LHCN-M2 (cell line): ENCODE data around the gene MUC20. TPM values are rescaled to one million over a fixed set of nuclear protein-coding genes. Genes with fewer than 3 reads are reported as not detected.
A peak's percentile ranks its signal among the peaks of the same experiment; 100 is the strongest.
"Not testable (repeated sequence)": the region's sequence is repeated elsewhere in the genome, so short reads cannot be mapped to it uniquely, and the experiment has no call there.

ENCODE experiments used
- DNase-seq: peaks from one replicate; pipeline ENCODE4 v3.0.0-alpha.2; 2012; ENCODE audit warnings: low read depth
- total RNA-seq: library from RNA; depleted of rRNA; stranded (reverse); fragments of >200 nt; gene quantifications from 2 replicates; pipeline ENCODE4 v1.2.3, GENCODE V29; 2014

MUC20 gene
- total RNA-seq, 1 experiment from 2014 or later: not detected

DNA sequence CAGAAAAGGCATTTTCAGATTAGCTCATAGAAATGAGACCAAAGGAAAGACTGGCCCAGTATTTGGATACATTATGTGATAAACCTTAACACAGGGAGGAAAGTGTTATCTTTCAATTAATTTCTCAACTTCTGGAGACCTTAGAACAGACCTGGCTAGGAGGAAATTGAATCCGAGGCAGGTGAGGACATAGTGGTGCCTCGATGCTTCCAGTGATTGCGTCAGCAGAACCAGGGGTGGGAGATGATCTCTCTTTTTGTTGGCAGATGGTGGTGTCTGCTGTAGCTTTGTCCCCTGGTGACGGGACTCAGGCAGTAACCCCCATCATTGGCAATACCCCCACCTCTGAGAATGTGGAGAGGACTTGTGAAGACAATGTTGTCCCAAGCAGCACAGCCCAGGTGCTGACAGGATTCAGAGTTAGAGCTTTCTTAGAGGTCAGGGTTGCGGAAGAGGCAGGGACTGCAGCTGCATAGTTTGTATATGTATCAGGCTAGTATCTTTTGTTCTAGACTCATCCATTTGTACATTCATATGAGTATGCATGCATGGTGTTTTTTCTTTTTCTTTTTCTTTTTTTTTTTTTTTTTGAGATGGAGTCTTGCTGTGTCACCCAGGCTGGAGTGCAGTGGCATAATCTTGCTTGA is 27.9 kb upstream of the MUC20 start:
- no peak for DNase-seq

- no peak for DNase-seq
Measured at GRCh38 chr3:195693428-195694216, 27.2 kb upstream of the MUC20 start.

DNA sequence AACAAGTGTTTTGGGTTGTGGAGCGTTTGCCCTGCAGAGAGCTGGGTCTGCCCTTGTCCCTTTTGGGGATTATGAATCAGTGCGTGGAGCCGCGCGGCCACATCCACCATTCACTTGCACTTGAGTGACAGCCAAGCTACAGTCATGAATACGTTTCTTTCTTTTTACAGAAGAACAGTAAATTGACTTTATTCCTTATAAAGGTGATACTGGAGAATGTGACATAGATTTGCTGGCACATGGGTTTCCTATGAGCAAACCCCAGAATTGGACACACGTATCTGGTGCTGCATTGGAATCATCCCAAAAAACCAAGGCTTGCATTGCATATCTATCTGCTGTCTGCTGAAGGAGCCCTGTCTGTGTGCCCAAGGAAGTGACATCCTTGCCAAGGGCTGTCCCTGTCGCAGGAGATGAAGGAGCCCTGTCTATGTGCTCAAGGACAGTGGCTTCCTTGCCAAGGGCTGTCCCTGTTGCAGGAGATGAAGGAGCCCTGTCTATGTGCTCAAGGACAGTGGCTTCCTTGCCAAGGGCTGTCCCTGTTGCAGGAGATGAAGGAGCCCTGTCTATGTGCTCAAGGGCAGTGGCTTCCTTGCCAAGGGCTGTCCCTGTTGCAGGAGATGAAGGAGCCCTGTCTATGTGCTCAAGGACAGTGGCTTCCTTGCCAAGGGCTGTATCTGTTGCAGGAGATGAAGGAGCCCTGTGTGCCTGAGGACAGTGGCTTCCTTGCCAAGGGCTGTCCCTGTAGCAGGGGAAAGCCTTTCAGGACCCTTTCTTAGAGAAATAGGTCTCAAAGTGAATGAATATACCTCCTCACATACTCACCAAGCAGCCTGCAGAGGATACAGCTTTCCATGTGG is 26.3 kb upstream of the MUC20 start:
- not testable (repeated sequence) for DNase-seq

DNA sequence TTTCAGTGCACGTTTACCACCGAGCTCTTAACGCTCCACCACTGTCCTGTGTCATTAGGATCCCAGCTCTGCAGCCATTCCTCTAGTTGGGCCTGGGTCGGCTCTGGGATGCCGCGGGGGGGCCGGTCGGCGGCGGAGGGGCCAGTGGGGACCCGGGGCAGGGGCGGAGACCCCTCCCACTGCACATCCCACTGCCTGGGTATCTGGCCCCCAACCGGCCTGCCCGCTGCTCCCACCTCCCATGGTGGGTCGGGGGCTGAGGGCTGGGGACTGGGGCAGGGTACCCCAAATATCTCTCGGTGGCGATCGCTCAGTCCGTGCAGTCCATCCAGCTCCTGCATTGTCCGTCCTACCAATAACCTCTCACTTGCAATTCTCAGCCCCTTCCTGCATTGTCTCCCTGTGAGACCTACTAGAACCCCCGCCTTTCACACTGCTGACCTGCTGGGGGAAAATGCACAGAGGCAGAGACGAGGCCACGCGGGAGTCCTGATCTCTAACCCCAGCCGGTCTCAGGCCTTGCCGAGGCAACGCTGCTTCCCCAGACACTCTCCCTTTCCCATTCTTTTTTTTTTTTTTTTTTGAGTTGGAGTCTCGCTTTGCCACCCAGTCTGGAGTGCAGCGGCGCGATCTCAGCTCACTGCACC is 24.0 kb upstream of the MUC20 start:
- DNase-seq: no peak

DNA sequence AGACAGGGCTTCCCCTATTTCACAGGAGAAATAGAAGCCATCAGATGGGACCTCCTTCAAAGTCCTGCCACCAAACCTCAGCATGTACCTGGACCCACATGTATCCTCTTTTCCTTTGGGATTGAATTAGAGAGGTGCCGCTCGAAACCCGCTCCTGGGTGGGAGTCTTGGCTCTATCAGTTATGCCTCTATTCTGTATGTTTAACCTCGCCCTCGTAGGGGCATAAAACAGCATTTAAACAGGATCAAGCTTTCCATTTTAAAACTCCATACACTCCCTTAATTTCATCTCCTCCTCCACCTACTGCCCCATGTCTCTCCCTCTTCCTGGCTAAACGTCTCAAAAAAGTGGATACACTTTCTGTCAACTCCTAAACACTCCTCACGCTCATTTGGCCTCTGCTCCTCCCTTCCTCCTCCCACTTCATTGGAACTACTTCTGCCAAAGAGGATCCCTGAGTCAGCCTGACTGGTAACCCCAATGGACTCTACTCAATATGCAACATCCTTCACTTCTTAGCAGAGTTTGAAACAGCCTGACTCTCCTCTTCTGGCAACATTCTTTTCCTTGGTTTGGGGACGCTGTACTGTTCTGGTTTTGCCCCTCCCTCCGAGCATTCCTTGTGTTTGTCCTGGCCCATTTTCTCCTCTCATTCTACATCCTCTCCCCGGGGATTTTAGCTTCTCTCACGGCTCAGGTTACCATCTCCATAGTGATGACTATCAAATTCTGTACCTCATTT is 23.0 kb upstream of the MUC20 start:
- peak; percentile 90 for DNase-seq

DNA sequence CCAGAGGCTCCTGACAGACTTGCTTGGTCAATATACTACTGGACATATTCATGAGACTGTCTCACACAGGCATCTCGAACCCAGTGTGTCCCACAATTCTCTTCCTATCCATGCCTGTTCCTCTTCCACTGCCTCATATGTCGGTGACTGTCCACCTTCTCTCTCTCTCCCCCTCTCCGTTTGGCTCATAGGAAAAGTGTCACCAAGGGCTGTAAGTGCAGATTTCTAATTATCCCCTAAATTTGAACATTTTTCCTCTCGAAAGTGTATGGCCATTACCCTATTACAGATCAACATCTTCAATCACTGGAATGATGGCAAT is 22.5 kb upstream of the MUC20 start:
- no peak for DNase-seq

DNA sequence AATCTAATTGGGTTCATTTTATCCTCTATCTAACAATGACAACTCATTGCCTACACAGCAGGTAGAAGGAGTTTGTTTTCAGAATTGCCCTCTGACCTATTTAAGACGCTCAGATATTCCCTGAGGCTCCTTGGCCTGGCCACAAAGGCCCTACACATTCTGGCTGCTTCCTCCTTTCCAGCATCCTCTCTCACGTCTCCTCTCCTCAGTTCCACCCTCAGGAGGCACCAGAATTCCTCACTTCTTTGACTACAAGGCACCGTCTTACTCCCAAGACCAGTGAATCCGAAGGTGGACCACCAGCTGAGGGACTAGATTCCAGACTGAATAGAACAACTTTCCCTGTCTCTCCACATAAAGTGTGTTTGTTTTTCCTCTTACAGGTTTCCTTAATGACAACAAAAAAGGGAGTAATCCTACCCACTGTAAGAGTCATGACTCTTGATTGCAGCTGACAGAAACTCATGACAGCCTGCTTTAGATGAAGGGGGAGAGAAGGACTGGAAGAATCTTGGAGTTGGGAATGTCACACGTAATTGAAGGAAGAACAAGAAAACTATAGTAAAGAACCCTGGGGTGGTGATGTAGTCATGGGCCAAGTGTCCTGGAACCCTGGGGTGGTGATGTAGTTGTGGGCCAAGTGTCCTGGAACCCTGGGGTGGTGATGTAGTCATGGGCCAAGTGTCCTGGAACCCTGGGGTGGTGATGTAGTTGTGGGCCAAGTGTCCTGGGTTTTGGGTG is 22.0 kb upstream of the MUC20 start:
- DNase-seq: no peak

- no peak for DNase-seq
Measured at GRCh38 chr3:195699388-195699771, 21.4 kb upstream of the MUC20 start.

GRCh38 chr3:195699860-195700259 is 20.9 kb upstream of the MUC20 start:
- no peak for DNase-seq

GRCh38 chr3:195700319-195700718 is 20.5 kb upstream of the MUC20 start:
- no peak for DNase-seq

DNA sequence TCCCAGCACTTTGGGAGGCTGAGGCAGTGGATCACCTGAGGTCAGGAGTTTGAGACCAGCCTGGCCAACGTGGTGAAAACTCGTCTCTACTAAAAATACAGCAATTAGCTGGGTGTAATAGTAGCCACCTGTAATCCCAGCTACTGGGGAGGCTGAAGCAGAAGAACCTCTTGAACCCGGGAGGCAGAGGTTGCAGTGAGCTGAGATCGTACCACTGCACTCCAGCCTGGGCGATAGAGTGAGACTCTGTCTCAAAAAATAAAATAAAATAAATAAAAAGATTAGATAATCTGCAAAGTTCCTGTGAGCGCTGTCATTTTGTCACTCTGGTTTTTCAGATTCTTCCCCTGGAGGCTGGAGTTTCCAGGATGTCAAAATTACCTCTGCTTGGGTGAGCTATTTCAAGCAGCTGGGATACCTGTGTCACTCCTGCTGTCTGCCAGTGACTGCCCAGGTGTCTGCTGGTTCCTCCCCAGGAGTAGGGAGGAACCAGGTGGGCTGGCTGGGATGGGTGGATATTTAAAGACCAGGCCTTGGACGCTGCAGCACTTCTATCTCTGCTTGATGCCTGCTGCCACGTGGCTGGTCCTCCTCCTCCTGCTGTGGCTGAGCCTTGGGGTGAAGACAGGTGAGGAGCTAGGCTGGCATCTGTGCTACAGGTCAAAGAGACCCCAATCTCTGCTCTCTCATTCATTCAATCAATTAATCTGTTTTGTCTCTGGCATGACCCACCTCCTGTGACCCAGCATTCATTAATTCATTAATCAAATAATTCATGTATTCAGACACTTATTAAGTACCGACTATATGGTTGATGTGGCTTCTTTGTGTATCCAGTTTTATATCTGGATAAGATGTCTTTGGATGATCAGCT is 19.5 kb upstream of the MUC20 start:
- no peak for DNase-seq

DNA sequence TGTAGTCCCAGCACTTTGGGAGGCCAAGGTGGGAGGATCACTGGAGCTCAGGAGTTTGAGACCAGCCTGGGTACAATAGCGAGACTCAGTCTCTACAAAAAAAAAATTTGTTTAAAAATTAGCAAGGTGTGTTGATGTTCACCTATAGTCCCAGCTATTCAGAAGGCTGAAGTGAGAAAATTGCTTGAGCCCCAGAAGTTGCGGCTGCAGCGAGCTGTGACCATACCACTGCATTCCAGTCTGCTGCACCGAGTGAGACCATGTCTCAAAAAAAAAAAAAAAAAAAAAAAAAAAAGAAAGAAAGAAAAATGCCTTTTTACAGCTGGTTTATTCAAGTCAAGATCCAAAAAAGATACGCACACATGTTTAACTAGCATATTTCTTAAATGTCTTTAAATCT is 17.0 kb upstream of the MUC20 start:
- no peak for DNase-seq

DNA sequence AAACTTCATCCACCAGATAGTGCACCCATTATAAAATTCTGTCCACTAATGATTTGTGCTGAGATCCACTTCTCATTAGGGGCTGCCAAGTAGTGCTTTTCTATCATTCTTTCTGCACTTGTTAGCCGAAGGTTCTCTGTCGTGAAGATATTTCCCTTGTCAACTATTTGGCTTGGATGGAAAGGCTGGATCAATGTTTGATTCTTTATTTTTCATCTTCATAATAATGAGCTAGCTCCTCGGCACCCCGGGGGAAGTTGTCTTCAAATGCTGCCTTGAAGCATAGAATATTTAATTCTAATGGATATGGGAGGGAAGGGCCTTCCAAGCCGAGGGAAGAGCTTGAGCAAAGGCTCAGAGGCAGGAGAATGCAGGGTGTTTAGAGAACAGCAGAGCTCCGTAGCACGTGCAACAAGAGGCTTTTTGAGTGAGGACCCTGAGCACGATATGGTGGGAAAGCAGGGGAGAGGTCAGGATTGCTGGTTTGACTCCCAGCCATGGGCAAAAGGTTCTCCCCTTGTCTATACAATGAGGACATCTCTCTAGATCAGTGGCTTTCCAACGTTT is 16.3 kb upstream of the MUC20 start:
- no peak for DNase-seq

- no peak for DNase-seq
Measured at GRCh38 chr3:195705081-195705991, 15.4 kb upstream of the MUC20 start.

GRCh38 chr3:195708061-195708460 is 12.7 kb upstream of the MUC20 start:
- no peak for DNase-seq

DNA sequence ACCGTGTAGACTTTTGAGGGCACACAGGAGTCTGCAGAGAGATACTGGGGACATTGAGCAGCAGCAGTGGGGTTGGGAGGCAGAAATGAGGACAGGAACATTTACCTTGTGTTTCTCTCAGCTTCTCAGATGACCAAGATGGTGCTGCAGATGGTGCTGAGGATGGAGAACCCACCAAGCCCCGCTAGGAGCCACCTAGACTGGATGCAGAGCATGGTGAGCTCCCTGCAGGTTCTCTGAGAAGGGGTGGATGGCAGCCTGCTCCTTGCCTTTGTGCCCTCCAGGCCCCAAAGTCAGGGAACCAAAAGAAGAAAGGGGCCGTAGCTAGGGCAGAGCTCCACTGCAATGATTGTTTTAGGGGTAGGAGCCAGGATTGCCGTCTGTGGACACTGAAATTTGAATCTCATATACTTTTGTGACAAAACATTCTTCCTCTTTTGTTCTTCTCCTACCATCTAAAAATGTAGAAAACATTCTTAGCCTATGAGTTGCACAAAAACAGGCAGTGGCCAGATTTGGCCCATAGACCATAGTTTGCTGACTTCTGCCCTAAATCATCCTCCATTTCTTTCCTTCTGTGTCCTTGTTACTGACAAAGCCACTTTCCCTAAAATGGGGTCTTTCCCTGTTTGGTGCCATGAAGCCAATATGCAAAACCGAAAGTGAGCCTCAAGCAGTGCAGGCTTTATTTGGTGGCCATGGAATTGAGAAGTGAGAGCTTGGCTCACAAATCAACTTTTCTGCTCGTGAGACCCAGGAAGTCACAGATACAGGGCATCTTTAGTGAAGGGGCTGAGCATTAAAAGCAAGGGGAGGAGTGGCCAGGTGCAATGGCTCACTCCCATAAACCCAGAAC is 11.9 kb upstream of the MUC20 start:
- no peak for DNase-seq

DNA sequence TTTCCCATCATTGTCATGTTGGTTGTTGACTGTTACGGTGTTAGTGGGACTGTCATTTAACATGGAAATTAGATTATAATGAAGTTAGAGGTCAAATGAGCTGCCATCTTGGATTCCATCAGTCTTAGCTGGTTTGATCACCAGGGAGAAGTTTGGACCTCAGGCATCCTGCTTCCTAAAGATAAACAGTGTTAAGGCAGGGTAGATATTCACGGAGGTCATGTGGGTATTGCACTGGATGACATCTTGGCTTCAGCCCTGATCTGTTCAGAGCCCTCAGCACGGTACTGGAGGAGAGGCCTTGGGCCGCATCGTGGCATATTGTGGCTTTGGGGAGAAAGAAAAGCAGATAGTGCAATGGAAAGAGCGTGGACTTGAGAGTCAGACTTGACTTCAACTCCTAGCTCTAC is 11.1 kb upstream of the MUC20 start:
- no peak for DNase-seq
